ENCODE data around the gene ATP8B1. TPM values are rescaled to one million over a fixed set of nuclear protein-coding genes. Genes with fewer than 3 reads are reported as not detected.

Gene ATP8B1
- total RNA-seq, 3 donors from 2014 or later, result 0.13 to 0.22 (median 0.15) TPM

GRCh38 chr18:57792631-57793301 is 10.3 kb downstream of the ATP8B1 start:
- Mint-ChIP-seq H3K9me3 (peaks cover 4% of the 10 kb centered on the region), H3K4me3 (no peak overlapping the region), H3K4me1 (ENCODE audit: low read depth) (no peaks in the 10 kb centered on the region), H3K36me3 (ENCODE audit: insufficient read depth) (peaks cover 1% of the 10 kb centered on the region), H3K27me3 (ENCODE audit: low read depth) (peaks cover 6% of the 10 kb centered on the region)
- DNase-seq, result no peak
- ATAC-seq, result no peak

- peaks cover 4% of the 10 kb centered on the region for H3K9me3 Mint-ChIP-seq
- ATAC-seq (no peak), DNase-seq (no peak)
- no peak overlapping the region for H3K4me3 Mint-ChIP-seq
- peaks cover 1% of the 10 kb centered on the region for H3K36me3 Mint-ChIP-seq (ENCODE audit: insufficient read depth)
- no peaks in the 10 kb centered on the region for H3K4me1 Mint-ChIP-seq (ENCODE audit: low read depth)
- H3K27me3 Mint-ChIP-seq (ENCODE audit: low read depth), result peaks cover 6% of the 10 kb centered on the region
Observed at GRCh38 chr18:57791911-57792310, 11.2 kb downstream of the ATP8B1 start.

GRCh38 chr18:57791192-57791591 is 11.9 kb downstream of the ATP8B1 start:
- peaks cover 1% of the 10 kb centered on the region for H3K36me3 Mint-ChIP-seq (ENCODE audit: insufficient read depth)
- no peaks in the 10 kb centered on the region for H3K4me1 Mint-ChIP-seq (ENCODE audit: low read depth)

GRCh38 chr18:57790316-57790715 is 12.8 kb downstream of the ATP8B1 start:
- H3K9me3 Mint-ChIP-seq, result peaks cover under 1% of the 10 kb centered on the region
- H3K27me3 Mint-ChIP-seq (ENCODE audit: low read depth), result peaks cover 3% of the 10 kb centered on the region

More at GRCh38 chr18:57791192-57791591, 11.9 kb downstream of the ATP8B1 start:
- Mint-ChIP-seq H3K27me3 (ENCODE audit: low read depth) (peaks cover 6% of the 10 kb centered on the region), H3K4me3 (no peak overlapping the region), H3K9me3 (peaks cover 4% of the 10 kb centered on the region)
- DNase-seq (no peak), ATAC-seq (no peak)

GRCh38 chr18:57789759-57790158 is 13.4 kb downstream of the ATP8B1 start:
- H3K4me3 Mint-ChIP-seq, result no peak overlapping the region
- DNase-seq (no peak), ATAC-seq (no peak)
- no peaks in the 10 kb centered on the region for H3K9me3 Mint-ChIP-seq
- H3K36me3 Mint-ChIP-seq (ENCODE audit: insufficient read depth), result no peaks in the 10 kb centered on the region
- H3K4me1 Mint-ChIP-seq (ENCODE audit: low read depth), result no peaks in the 10 kb centered on the region
- peaks cover 3% of the 10 kb centered on the region for H3K27me3 Mint-ChIP-seq (ENCODE audit: low read depth)

More at GRCh38 chr18:57790316-57790715, 12.8 kb downstream of the ATP8B1 start:
- DNase-seq (no peak), ATAC-seq (no peak)
- Mint-ChIP-seq H3K4me1 (ENCODE audit: low read depth) (no peaks in the 10 kb centered on the region), H3K36me3 (ENCODE audit: insufficient read depth) (no peaks in the 10 kb centered on the region), H3K4me3 (no peak overlapping the region)

GRCh38 chr18:57789090-57789489 is 14.0 kb downstream of the ATP8B1 start:
- ATAC-seq (no peak), DNase-seq (no peak)
- Mint-ChIP-seq H3K9me3 (no peaks in the 10 kb centered on the region), H3K27me3 (ENCODE audit: low read depth) (peaks cover 3% of the 10 kb centered on the region), H3K4me1 (ENCODE audit: low read depth) (no peaks in the 10 kb centered on the region), H3K4me3 (no peak overlapping the region), H3K36me3 (ENCODE audit: insufficient read depth) (no peaks in the 10 kb centered on the region)

GRCh38 chr18:57787068-57787685 is 15.9 kb downstream of the ATP8B1 start:
- ATAC-seq (no peak), DNase-seq (no peak)
- Mint-ChIP-seq H3K27me3 (ENCODE audit: low read depth) (no peaks in the 10 kb centered on the region), H3K4me3 (no peak overlapping the region), H3K9me3 (no peaks in the 10 kb centered on the region), H3K36me3 (ENCODE audit: insufficient read depth) (no peaks in the 10 kb centered on the region), H3K4me1 (ENCODE audit: low read depth) (no peaks in the 10 kb centered on the region)

- ATAC-seq (no peak), DNase-seq (no peak)
- no peaks in the 10 kb centered on the region for H3K4me1 Mint-ChIP-seq (ENCODE audit: low read depth)
- no peaks in the 10 kb centered on the region for H3K36me3 Mint-ChIP-seq (ENCODE audit: insufficient read depth)
- H3K27me3 Mint-ChIP-seq (ENCODE audit: low read depth), result no peaks in the 10 kb centered on the region
- no peak overlapping the region for H3K4me3 Mint-ChIP-seq
- H3K9me3 Mint-ChIP-seq, result no peaks in the 10 kb centered on the region
Observed at GRCh38 chr18:57785751-57786437, 17.2 kb downstream of the ATP8B1 start.

GRCh38 chr18:57784801-57785114 is 18.4 kb downstream of the ATP8B1 start:
- Mint-ChIP-seq H3K9me3 (no peaks in the 10 kb centered on the region), H3K36me3 (ENCODE audit: insufficient read depth) (no peaks in the 10 kb centered on the region), H3K4me3 (no peak overlapping the region), H3K4me1 (ENCODE audit: low read depth) (no peaks in the 10 kb centered on the region), H3K27me3 (ENCODE audit: low read depth) (no peaks in the 10 kb centered on the region)
- no peak for DNase-seq
- ATAC-seq, result no peak

- H3K4me3 Mint-ChIP-seq, result no peak overlapping the region
- no peaks in the 10 kb centered on the region for H3K9me3 Mint-ChIP-seq
- DNase-seq (no peak), ATAC-seq (no peak)
- no peaks in the 10 kb centered on the region for H3K4me1 Mint-ChIP-seq (ENCODE audit: low read depth)
- no peaks in the 10 kb centered on the region for H3K36me3 Mint-ChIP-seq (ENCODE audit: insufficient read depth)
- H3K27me3 Mint-ChIP-seq (ENCODE audit: low read depth), result no peaks in the 10 kb centered on the region
Observed at GRCh38 chr18:57784034-57784800, 18.9 kb downstream of the ATP8B1 start.

- no peaks in the 10 kb centered on the region for H3K4me1 Mint-ChIP-seq (ENCODE audit: low read depth)
- ATAC-seq, result no peak
- H3K9me3 Mint-ChIP-seq, result no peaks in the 10 kb centered on the region
- no peak overlapping the region for H3K4me3 Mint-ChIP-seq
- no peaks in the 10 kb centered on the region for H3K27me3 Mint-ChIP-seq (ENCODE audit: low read depth)
- DNase-seq, result no peak
- no peaks in the 10 kb centered on the region for H3K36me3 Mint-ChIP-seq (ENCODE audit: insufficient read depth)
Observed at GRCh38 chr18:57782049-57782448, 21.1 kb downstream of the ATP8B1 start.

GRCh38 chr18:57780706-57781347 is 22.3 kb downstream of the ATP8B1 start:
- Mint-ChIP-seq H3K27me3 (ENCODE audit: low read depth) (no peaks in the 10 kb centered on the region), H3K4me3 (no peak overlapping the region), H3K4me1 (ENCODE audit: low read depth) (peaks cover 5% of the 10 kb centered on the region), H3K9me3 (no peaks in the 10 kb centered on the region), H3K36me3 (ENCODE audit: insufficient read depth) (no peaks in the 10 kb centered on the region)
- DNase-seq (no peak), ATAC-seq (no peak)

- peaks cover 5% of the 10 kb centered on the region for H3K4me1 Mint-ChIP-seq (ENCODE audit: low read depth)
- no peaks in the 10 kb centered on the region for H3K36me3 Mint-ChIP-seq (ENCODE audit: insufficient read depth)
- no peaks in the 10 kb centered on the region for H3K9me3 Mint-ChIP-seq
- H3K4me3 Mint-ChIP-seq, result no peak overlapping the region
- DNase-seq (no peak), ATAC-seq (no peak)
- no peaks in the 10 kb centered on the region for H3K27me3 Mint-ChIP-seq (ENCODE audit: low read depth)
Observed at GRCh38 chr18:57780318-57780705, 22.8 kb downstream of the ATP8B1 start.

GRCh38 chr18:57776767-57777166 is 26.3 kb downstream of the ATP8B1 start:
- ATAC-seq (no peak), DNase-seq (no peak)
- Mint-ChIP-seq H3K27me3 (ENCODE audit: low read depth) (no peaks in the 10 kb centered on the region), H3K9me3 (no peaks in the 10 kb centered on the region), H3K4me3 (no peak overlapping the region), H3K36me3 (ENCODE audit: insufficient read depth) (no peaks in the 10 kb centered on the region), H3K4me1 (ENCODE audit: low read depth) (peaks cover 5% of the 10 kb centered on the region)

All from activated T-cell treated with anti-CD3 and anti-CD28 coated beads, Interleukin-2, amount 50 U/mL, for 4 hours (primary cell).